ENCODE measurements around the gene RARS2. TPM values are rescaled to one million over a fixed set of nuclear protein-coding genes. Genes with fewer than 3 reads are reported as not detected.
"Not testable (repeated sequence)": the region's sequence is repeated elsewhere in the genome, so short reads cannot be mapped to it uniquely, and the experiment has no call there.

Gene RARS2
- total RNA-seq, 1 experiment from 2014 or later = 32.0 TPM

DNA sequence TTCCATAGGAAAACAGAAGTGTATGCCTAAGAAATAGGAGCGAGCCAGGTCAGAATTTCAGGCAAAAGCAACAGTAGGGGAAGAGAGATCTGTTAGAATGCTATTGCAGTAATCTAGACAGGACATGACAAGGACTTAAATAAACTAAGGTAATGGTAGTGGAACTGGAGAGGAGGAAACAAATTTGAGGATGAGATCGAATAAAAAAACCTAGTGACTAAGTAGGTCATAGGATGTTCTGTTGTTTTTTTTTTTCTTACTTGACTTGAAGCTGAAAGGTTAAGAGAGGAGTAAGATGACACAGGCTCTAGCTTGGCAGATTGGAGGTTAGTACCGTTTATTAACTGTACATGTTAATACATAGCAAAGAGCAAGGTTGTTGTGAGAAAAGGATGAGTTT lies 28.7 kb upstream of the RARS2 start:
- TF ChIP-seq, protein P1, sequence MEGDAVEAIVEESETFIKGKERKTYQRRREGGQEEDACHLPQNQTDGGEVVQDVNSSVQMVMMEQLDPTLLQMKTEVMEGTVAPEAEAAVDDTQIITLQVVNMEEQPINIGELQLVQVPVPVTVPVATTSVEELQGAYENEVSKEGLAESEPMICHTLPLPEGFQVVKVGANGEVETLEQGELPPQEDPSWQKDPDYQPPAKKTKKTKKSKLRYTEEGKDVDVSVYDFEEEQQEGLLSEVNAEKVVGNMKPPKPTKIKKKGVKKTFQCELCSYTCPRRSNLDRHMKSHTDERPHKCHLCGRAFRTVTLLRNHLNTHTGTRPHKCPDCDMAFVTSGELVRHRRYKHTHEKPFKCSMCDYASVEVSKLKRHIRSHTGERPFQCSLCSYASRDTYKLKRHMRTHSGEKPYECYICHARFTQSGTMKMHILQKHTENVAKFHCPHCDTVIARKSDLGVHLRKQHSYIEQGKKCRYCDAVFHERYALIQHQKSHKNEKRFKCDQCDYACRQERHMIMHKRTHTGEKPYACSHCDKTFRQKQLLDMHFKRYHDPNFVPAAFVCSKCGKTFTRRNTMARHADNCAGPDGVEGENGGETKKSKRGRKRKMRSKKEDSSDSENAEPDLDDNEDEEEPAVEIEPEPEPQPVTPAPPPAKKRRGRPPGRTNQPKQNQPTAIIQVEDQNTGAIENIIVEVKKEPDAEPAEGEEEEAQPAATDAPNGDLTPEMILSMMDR (IDR thresholded peaks at IDR 0.05; ENCODE audit: insufficient read depth in 1 of 2, low read depth in 1 of 2, low read length in 1 of 2, severe bottlenecking in 1 of 2, unreplicated experiment in 1 of 2) = no peak
- peaks cover 6% of the 10 kb centered on the region for H3K4me1 Mint-ChIP-seq (ENCODE audit: low read depth, unreplicated experiment)
- no peaks in the 10 kb centered on the region for H3K27me3 ChIP-seq (replicated peaks; ENCODE audit: control insufficient read depth, insufficient read depth, low read length)
- H3K4me3 Mint-ChIP-seq (ENCODE audit: unreplicated experiment) = no peak overlapping the region
- intact Hi-C loops (cut with micrococcal nuclease; ENCODE audit: unreplicated experiment) = no loop called here
- H3K27ac Mint-ChIP-seq (ENCODE audit: unreplicated experiment) = no peak overlapping the region
- CTCF ChIA-PET = no interaction called here
- no peaks in the 10 kb centered on the region for H3K9me3 ChIP-seq
- H3K36me3 Mint-ChIP-seq (ENCODE audit: insufficient read depth, unreplicated experiment) = peaks cover 25% of the 10 kb centered on the region
- no peak overlapping the region for H3K4me3 ChIP-seq (ENCODE audit: low read depth, low read length)
- H3K27me3 Mint-ChIP-seq (ENCODE audit: insufficient read depth, unreplicated experiment) = no peaks in the 10 kb centered on the region
- DNase-seq = no peak
- no TSS peak for BruUV-seq (replicated peaks)
- H3K4me1 ChIP-seq = peaks cover 6% of the 10 kb centered on the region; the same call in 1 of the 2 replicates
- H3K9me3 Mint-ChIP-seq (ENCODE audit: unreplicated experiment) = no peaks in the 10 kb centered on the region
- POLR2A ChIA-PET = no interaction called here
- H3K36me3 ChIP-seq (ENCODE audit: control insufficient read depth, insufficient read depth, low read length) = no peaks in the 10 kb centered on the region; the same call in 1 of the 2 replicates

DNA sequence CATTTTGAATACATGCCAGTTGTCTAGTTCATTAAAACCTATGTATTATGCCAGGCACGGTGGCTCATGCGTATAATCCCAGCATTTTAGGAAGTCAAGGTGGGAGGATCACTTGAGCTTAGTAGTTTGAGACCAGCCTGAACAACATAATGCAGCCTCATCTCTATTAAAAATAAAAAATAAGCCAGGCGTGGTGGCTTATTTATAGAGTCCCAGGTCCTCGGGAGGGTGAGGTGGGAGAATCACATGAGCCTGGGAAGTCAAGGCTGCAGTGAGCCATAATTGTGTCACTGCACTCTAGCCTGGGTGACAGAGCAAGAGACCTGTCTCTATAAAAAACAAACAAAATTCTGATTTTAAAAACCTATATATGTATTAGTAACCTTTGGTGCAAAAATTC lies 27.6 kb upstream of the RARS2 start:
- no peaks in the 10 kb centered on the region; the same call in 1 of the 2 replicates for H3K36me3 ChIP-seq (ENCODE audit: control insufficient read depth, insufficient read depth, low read length)
- no peaks in the 10 kb centered on the region for H3K4me1 ChIP-seq
- ChIA-PET POLR2A (no interaction called here), CTCF (no interaction called here)
- Mint-ChIP-seq H3K27me3 (ENCODE audit: insufficient read depth, unreplicated experiment) (no peaks in the 10 kb centered on the region), H3K36me3 (ENCODE audit: insufficient read depth, unreplicated experiment) (peaks cover 30% of the 10 kb centered on the region), H3K4me3 (ENCODE audit: unreplicated experiment) (no peak overlapping the region), H3K4me1 (ENCODE audit: low read depth, unreplicated experiment) (no peaks in the 10 kb centered on the region), H3K27ac (ENCODE audit: unreplicated experiment) (no peak overlapping the region), H3K9me3 (ENCODE audit: unreplicated experiment) (no peaks in the 10 kb centered on the region)
- no peak for DNase-seq
- intact Hi-C loops (cut with micrococcal nuclease; ENCODE audit: unreplicated experiment) = no loop called here
- TF ChIP-seq, protein P1 (IDR thresholded peaks at IDR 0.05; ENCODE audit: insufficient read depth in 1 of 2, low read depth in 1 of 2, low read length in 1 of 2, severe bottlenecking in 1 of 2, unreplicated experiment in 1 of 2) = no peak
- no peaks in the 10 kb centered on the region for H3K27me3 ChIP-seq (replicated peaks; ENCODE audit: control insufficient read depth, insufficient read depth, low read length)
- H3K4me3 ChIP-seq (ENCODE audit: low read depth, low read length) = no peak overlapping the region
- H3K9me3 ChIP-seq = no peaks in the 10 kb centered on the region
- BruUV-seq (replicated peaks) = no TSS peak

DNA sequence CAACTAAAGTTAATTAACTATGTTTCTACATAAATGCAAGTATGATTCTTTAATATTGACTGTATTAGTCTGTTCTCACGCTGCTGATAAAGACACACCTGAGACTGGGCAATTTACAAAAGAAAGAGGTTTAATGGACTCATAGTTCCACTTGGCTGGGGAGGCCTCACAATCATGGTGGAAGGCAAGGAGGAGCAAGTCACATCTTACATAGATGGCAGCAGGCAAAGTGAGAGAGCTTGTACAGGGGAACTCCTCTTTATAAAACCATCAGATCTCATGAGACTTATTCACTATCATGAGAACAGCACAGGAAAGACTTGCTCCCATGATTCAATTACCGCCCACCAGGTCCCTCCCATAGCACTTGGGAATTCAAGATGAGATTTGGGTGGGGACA lies 23.2 kb upstream of the RARS2 start:
- H3K4me3 Mint-ChIP-seq (ENCODE audit: unreplicated experiment); H3K4me1 ChIP-seq; H3K4me3 ChIP-seq (ENCODE audit: low read depth, low read length); H3K36me3 ChIP-seq (ENCODE audit: control insufficient read depth, insufficient read depth, low read length); DNase-seq; CTCF ChIA-PET; H3K27me3 ChIP-seq (replicated peaks; ENCODE audit: control insufficient read depth, insufficient read depth, low read length); POLR2A ChIA-PET; BruUV-seq (replicated peaks); H3K27me3 Mint-ChIP-seq (ENCODE audit: insufficient read depth, unreplicated experiment); H3K9me3 Mint-ChIP-seq (ENCODE audit: unreplicated experiment); H3K9me3 ChIP-seq; intact Hi-C loops (cut with micrococcal nuclease; ENCODE audit: unreplicated experiment); H3K4me1 Mint-ChIP-seq (ENCODE audit: low read depth, unreplicated experiment); H3K27ac Mint-ChIP-seq (ENCODE audit: unreplicated experiment): not testable (repeated sequence)
- H3K36me3 Mint-ChIP-seq (ENCODE audit: insufficient read depth, unreplicated experiment) = peaks cover 45% of the 10 kb centered on the region

DNA sequence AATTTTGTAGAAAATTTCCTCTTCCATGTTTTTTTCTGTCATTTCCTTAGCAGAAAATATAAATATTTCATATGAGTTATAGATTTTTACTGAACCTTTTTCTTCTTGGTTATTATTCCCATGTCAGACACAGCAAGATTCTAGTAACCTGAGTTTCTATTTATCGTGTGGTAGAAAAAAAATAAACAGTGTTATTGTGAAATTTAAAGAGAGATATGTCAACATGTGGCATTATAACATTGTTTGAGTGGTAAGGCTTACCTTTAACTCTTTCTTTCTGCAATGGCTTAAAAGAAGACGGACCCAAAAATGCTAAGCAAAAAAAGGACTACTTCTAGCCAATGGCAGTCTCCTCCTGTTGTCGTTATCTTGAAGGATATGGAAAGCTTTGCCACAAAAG lies 19.0 kb upstream of the RARS2 start:
- Mint-ChIP-seq H3K27ac (ENCODE audit: unreplicated experiment) (no peak overlapping the region), H3K9me3 (ENCODE audit: unreplicated experiment) (no peaks in the 10 kb centered on the region), H3K36me3 (ENCODE audit: insufficient read depth, unreplicated experiment) (peaks cover 28% of the 10 kb centered on the region), H3K27me3 (ENCODE audit: insufficient read depth, unreplicated experiment) (no peaks in the 10 kb centered on the region), H3K4me3 (ENCODE audit: unreplicated experiment) (no peak overlapping the region), H3K4me1 (ENCODE audit: low read depth, unreplicated experiment) (no peaks in the 10 kb centered on the region)
- CTCF ChIA-PET = no interaction called here
- Histone ChIP-seq H3K9me3 (no peaks in the 10 kb centered on the region), H3K27me3 (replicated peaks; ENCODE audit: control insufficient read depth, insufficient read depth, low read length) (no peaks in the 10 kb centered on the region), H3K4me1 (no peaks in the 10 kb centered on the region), H3K4me3 (ENCODE audit: low read depth, low read length) (no peak overlapping the region), H3K36me3 (ENCODE audit: control insufficient read depth, insufficient read depth, low read length) (no peaks in the 10 kb centered on the region)
- POLR2A ChIA-PET = no interaction called here
- DNase-seq = no peak
- no TSS peak for BruUV-seq (replicated peaks)
- TF ChIP-seq, protein P1 (IDR thresholded peaks at IDR 0.05; ENCODE audit: insufficient read depth in 1 of 2, low read depth in 1 of 2, low read length in 1 of 2, severe bottlenecking in 1 of 2, unreplicated experiment in 1 of 2) = no peak
- intact Hi-C loops (cut with micrococcal nuclease; ENCODE audit: unreplicated experiment) = no loop called here

All from Caco-2 (cell line).